Spleen (tissue), 11 donors: ENCODE data around the gene CCN2. TPM values are rescaled to one million over a fixed set of nuclear protein-coding genes. Genes with fewer than 3 reads are reported as not detected.
A peak's percentile ranks its signal among the peaks of the same experiment; 100 is the strongest.

Experiments used
- DNase-seq: peaks from one replicate; pipeline ENCODE4 v3.0.0-alpha.2; 2020
- H3K27ac ChIP-seq, 8 donors: fragments of 200-600 bp; sonication (generic) in 7 of 8; 1 replicate in 4 of 8; 2 replicates in 4 of 8; pipeline versions ENCODE4 v1.5.0 to v1.8.0; 2016 to 2021; ENCODE audit warnings: inconsistent platforms in 4 of 8, mild to moderate bottlenecking in 4 of 8, moderate library complexity in 1 of 8
- H3K27me3 ChIP-seq, 7 donors: fragments of 200-600 bp; sonication (generic) in 6 of 7; replicated peaks in 1 of 7; 1 replicate in 4 of 7; 2 replicates in 3 of 7; pipeline versions ENCODE4 v1.5.0 to v1.8.0; 2016 to 2021; ENCODE audit warnings: inconsistent platforms in 3 of 7, mild to moderate bottlenecking in 1 of 7
- H3K36me3 ChIP-seq, 6 donors: fragments of 200-600 bp; sonication (generic) in 5 of 6; 1 replicate in 4 of 6; 2 replicates in 2 of 6; pipeline versions ENCODE4 v1.5.0 to v1.8.0; 2016 to 2021; ENCODE audit warnings: inconsistent platforms in 2 of 6
- H3K4me1 ChIP-seq, 6 donors: fragments of 200-600 bp; sonication (generic) in 5 of 6; 1 replicate in 3 of 6; 2 replicates in 3 of 6; pipeline versions ENCODE4 v1.5.0 to v1.8.0; 2016 to 2021; ENCODE audit warnings: inconsistent platforms in 3 of 6
- H3K4me3 ChIP-seq, 8 donors: fragments of 200-600 bp; sonication (generic) in 7 of 8; 1 replicate in 4 of 8; 2 replicates in 4 of 8; pipeline versions ENCODE4 v1.5.0 to v1.8.0; 2016 to 2021; ENCODE audit warnings: inconsistent platforms in 4 of 8, mild to moderate bottlenecking in 4 of 8, moderate library complexity in 2 of 8
- H3K9me3 ChIP-seq, 8 donors: fragments of 200-600 bp; sonication (generic) in 7 of 8; 1 replicate in 4 of 8; 2 replicates in 4 of 8; pipeline versions ENCODE4 v1.5.0 to v1.8.0; 2016 to 2021; ENCODE audit warnings: inconsistent platforms in 4 of 8
- CTCF ChIP-seq, 11 experiments: fragments of 200-600 bp in 7 of 11; fragments of 450-650 bp in 4 of 11; sonication (generic) in 4 of 11; IDR thresholded peaks in 8 of 11; conservative IDR thresholded peaks in 3 of 11; 1 replicate in 7 of 11; 2 replicates in 4 of 11; pipeline versions ENCODE4 v1.4.0 to v1.8.0; 2016 to 2021; ENCODE audit warnings: antibody characterized with exemption in 11 of 11, inconsistent platforms in 4 of 11, mild to moderate bottlenecking in 1 of 11
- POLR2A ChIP-seq, 3 donors: fragments of 450-650 bp; IDR thresholded peaks; one replicate each; pipeline ENCODE4 v1.5.1; 2017; ENCODE audit warnings: antibody characterized with exemption in 3 of 3, mild to moderate bottlenecking in 1 of 3
- POLR2AphosphoS5 ChIP-seq, 3 donors: sonication (generic); formaldehyde crosslinking; IDR thresholded peaks; one replicate each; pipeline ENCODE4 v1.5.1; 2017; ENCODE audit warnings: antibody characterized with exemption in 3 of 3
- WGBS, 5 donors: extraction: QIAGEN DNeasy Blood & Tissue Kit in 3 of 5; methylation state at CpG; one replicate each; pipeline versions ENCODE4 v1.1.5 to v1.1.7; 2013 to 2018; 5-methylcytosine and 5-hydroxymethylcytosine counted together
- intact Hi-C: fragments of 100-400 bp; cut with DNase I; formaldehyde crosslinking; loops from one replicate; pipeline ENCODE4 v1.15.0; 2023; ENCODE audit warnings: low total_unique reads
- polyA plus RNA-seq, 3 donors: library from polyadenylated mRNA; stranded (reverse); fragments of 200-250 nt; gene quantifications; one replicate each; pipeline ENCODE4 v1.2.1, GENCODE V29; 2013
- total RNA-seq, 7 donors: library from RNA; depleted of rRNA in 3 of 7; stranded (reverse); fragments of >200 nt in 3 of 7; fragmentation: NEBNext Ultra II Directional in 4 of 7; extraction: Animal tissue kit (Norgen Biotek cat#: 25700) in 4 of 7; gene quantifications; one replicate each; pipeline versions ENCODE4 v1.1.0 to v1.2.1, GENCODE V29; 2016 to 2021
- donor health status: healthy with polysubstance abuse.
- donor health status: DM: no; HTN: no; CAD: no; lungs with moderate emphysema.
- donor health status: DM: no; HTN: no; CAD: no.
- donor health status: Bipolar disorder and iron deficiency.
- donor health status: healthy.
- donor health status: DM: no; HTN: no; CAD: no.
- donor health status: DM: yes; HTN: yes; CAD: no.

The CCN2 gene
- total and polyA plus RNA-seq, 10 donors, result 20.6 to 556 (median 271) TPM

- H3K4me3 ChIP-seq, result no peak overlapping the region
- no peaks in the 10 kb centered on the region for H3K4me1 ChIP-seq
- H3K27ac ChIP-seq, result no peak overlapping the region
- H3K36me3 ChIP-seq, result no peaks in the 10 kb centered on the region
- DNase-seq, result no peak
- intact Hi-C loops, result no loop called here
- H3K9me3 ChIP-seq, result no peaks in the 10 kb centered on the region
- H3K27me3 ChIP-seq, result no peaks in the 10 kb centered on the region
- TF ChIP-seq POLR2A (IDR thresholded peaks at IDR 0.05) (no peak), POLR2AphosphoS5 (IDR thresholded peaks at IDR 0.05) (no peak), CTCF (IDR thresholded peaks at IDR 0.05 in 8 of 11, conservative IDR thresholded peaks at IDR 0.05 in 3 of 11) (no peak)
- 79 to 87% (median 83%) methylated on average over 6 of the region's 6 CpGs for WGBS, 5 donors
Observed at GRCh38 chr6:131966443-131966842, 15.3 kb upstream of the CCN2 start.

- intact Hi-C loops, result no loop called here
- no peak for DNase-seq
- Histone ChIP-seq H3K9me3 (no peaks in the 10 kb centered on the region), H3K27me3 (no peaks in the 10 kb centered on the region), H3K36me3 (no peaks in the 10 kb centered on the region), H3K4me1 (peaks cover 0 to 5% (median 0%) of the 10 kb centered on the region in 6 donors), H3K27ac (no peak overlapping the region), H3K4me3 (no peak overlapping the region)
- TF ChIP-seq CTCF (IDR thresholded peaks at IDR 0.05 in 8 of 11, conservative IDR thresholded peaks at IDR 0.05 in 3 of 11), result no peak
- TF ChIP-seq POLR2AphosphoS5 (IDR thresholded peaks at IDR 0.05), result no peak
- TF ChIP-seq POLR2A (IDR thresholded peaks at IDR 0.05), result no peak
Observed at GRCh38 chr6:131963063-131963462, 11.9 kb upstream of the CCN2 start.

- 39 to 62% (median 48%) methylated on average over 6 of the region's 6 CpGs for WGBS, 5 donors
- DNase-seq, result no peak
- TF ChIP-seq CTCF (IDR thresholded peaks at IDR 0.05 in 8 of 11, conservative IDR thresholded peaks at IDR 0.05 in 3 of 11) (peak in 4 of 11 experiments; percentile 12 to 30 (median 20)), POLR2A (IDR thresholded peaks at IDR 0.05) (no peak)
Observed at GRCh38 chr6:131960371-131961133, 9.4 kb upstream of the CCN2 start.

GRCh38 chr6:131958542-131959470 is 7.6 kb upstream of the CCN2 start:
- Histone ChIP-seq H3K36me3 (no peaks in the 10 kb centered on the region), H3K9me3 (no peaks in the 10 kb centered on the region), H3K4me1 (peaks cover 0 to 7% (median 0%) of the 10 kb centered on the region in 6 donors), H3K27me3 (no peaks in the 10 kb centered on the region), H3K4me3 (no peak overlapping the region), H3K27ac (no peak overlapping the region)
- no peak for DNase-seq
- no peak for TF ChIP-seq POLR2A (IDR thresholded peaks at IDR 0.05)
- no peak for TF ChIP-seq POLR2AphosphoS5 (IDR thresholded peaks at IDR 0.05)
- TF ChIP-seq CTCF (IDR thresholded peaks at IDR 0.05 in 8 of 11, conservative IDR thresholded peaks at IDR 0.05 in 3 of 11), result no peak
- WGBS, 5 donors, result 79 to 93% (median 86%) methylated on average over 11 of the region's 11 CpGs
- intact Hi-C loops, result no loop called here

More at GRCh38 chr6:131960371-131961133, 9.4 kb upstream of the CCN2 start:
- intact Hi-C loops, result no loop called here
- Histone ChIP-seq H3K36me3 (no peaks in the 10 kb centered on the region), H3K4me1 (peaks cover 0 to 5% (median 0%) of the 10 kb centered on the region in 6 donors), H3K27ac (no peak overlapping the region), H3K9me3 (no peaks in the 10 kb centered on the region), H3K4me3 (no peak overlapping the region), H3K27me3 (no peaks in the 10 kb centered on the region)
